ENCODE data around the gene PLEKHM1. TPM values are rescaled to one million over a fixed set of nuclear protein-coding genes. Genes with fewer than 3 reads are reported as not detected.

PLEKHM1 gene
- polyA plus RNA-seq, 3 donors, result 12.8 to 41.5 (median 15.0) TPM

GRCh38 chr17:45391291-45391690, 99.2 kb downstream of the PLEKHM1 start:
- H4K20me1 ChIP-seq (ENCODE audit: insufficient read depth, low read length), result peaks cover 49% of the 10 kb centered on the region
- peaks cover 25 to 32% of the 10 kb centered on the region in 2 donors for H3K36me3 ChIP-seq (replicated peaks in 1 of 2; ENCODE audit: control insufficient read depth in 1 of 2, insufficient read depth in 2 of 2, low read length in 2 of 2)
- no peaks in the 10 kb centered on the region for H3K27me3 ChIP-seq (ENCODE audit: control insufficient read depth in 2 of 2, insufficient read depth in 2 of 2, low read length in 2 of 2)
- TF ChIP-seq CTCF (IDR thresholded peaks at IDR 0.05), result no peak
- Mint-ChIP-seq H3K9me3 (peaks cover 0 to 3% (median 0%) of the 10 kb centered on the region in 7 donors), H3K4me1 (peaks cover 15% of the 10 kb centered on the region), H3K4me3 (no peak overlapping the region), H3K36me3 (peaks cover 22 to 28% of the 10 kb centered on the region in 2 donors), H3K27ac (no peak overlapping the region), H3K27me3 (ENCODE audit: low read depth in 3 of 3) (peaks cover 5 to 21% (median 7%) of the 10 kb centered on the region in 3 donors)
- no peak overlapping the region for H3K27ac ChIP-seq (ENCODE audit: low read depth in 1 of 2, low read length in 2 of 2)
- intact Hi-C loops (cut with micrococcal nuclease), result loop anchor here in 1 of 2 donors (10.0 kb wide), 1 partner anchor 444 kb away; no protein-coding TSS in a partner anchor
- H3K4me1 ChIP-seq (ENCODE audit: control insufficient read depth in 1 of 2, insufficient read depth in 2 of 2, low read length in 2 of 2), result peaks cover 0 to 10% of the 10 kb centered on the region in 2 donors
- no peak overlapping the region for H3K4me2 ChIP-seq (replicated peaks; ENCODE audit: extremely low read depth, low read length, poor library complexity, severe bottlenecking)
- DNase-seq, result no peak
- H2AFZ ChIP-seq (ENCODE audit: insufficient read depth, low read depth, low read length, poor library complexity, severe bottlenecking), result no peak overlapping the region
- H3K9ac ChIP-seq (ENCODE audit: insufficient read depth, low read length, poor library complexity, severe bottlenecking), result no peak overlapping the region
- H3K79me2 ChIP-seq (ENCODE audit: insufficient read depth, low read length), result peaks cover 6% of the 10 kb centered on the region
- no peaks in the 10 kb centered on the region for H3K9me3 ChIP-seq (replicated peaks in 1 of 2; ENCODE audit: control insufficient read depth in 1 of 2, insufficient read depth in 1 of 2, low read length in 2 of 2)
- no peak overlapping the region for H3K4me3 ChIP-seq (replicated peaks in 1 of 3; ENCODE audit: low read depth in 2 of 3, low read length in 3 of 3)
- 12% methylated on average over 5 of the region's 5 CpGs for WGBS (ENCODE audit: insufficient coverage)

- H3K27ac ChIP-seq (ENCODE audit: low read depth in 1 of 2, low read length in 2 of 2), result no peak overlapping the region
- Mint-ChIP-seq H3K36me3 (peaks cover 8 to 11% of the 10 kb centered on the region in 2 donors), H3K27ac (no peak overlapping the region), H3K27me3 (ENCODE audit: low read depth in 3 of 3) (peaks cover 5 to 23% (median 9%) of the 10 kb centered on the region in 3 donors), H3K9me3 (peaks cover 0 to 3% (median 0%) of the 10 kb centered on the region in 7 donors), H3K4me1 (peaks cover 18% of the 10 kb centered on the region), H3K4me3 (no peak overlapping the region)
- no peak overlapping the region for H2AFZ ChIP-seq (ENCODE audit: insufficient read depth, low read depth, low read length, poor library complexity, severe bottlenecking)
- H3K36me3 ChIP-seq (replicated peaks in 1 of 2; ENCODE audit: control insufficient read depth in 1 of 2, insufficient read depth in 2 of 2, low read length in 2 of 2), result peaks cover 6 to 13% of the 10 kb centered on the region in 2 donors
- H3K79me2 ChIP-seq (ENCODE audit: insufficient read depth, low read length), result no peaks in the 10 kb centered on the region
- WGBS (ENCODE audit: insufficient coverage), result no CpG with 5 or more reads among the region's 3 CpGs
- DNase-seq, result no peak
- no peak overlapping the region for H3K4me2 ChIP-seq (replicated peaks; ENCODE audit: extremely low read depth, low read length, poor library complexity, severe bottlenecking)
- no peak overlapping the region for H3K4me3 ChIP-seq (replicated peaks in 1 of 3; ENCODE audit: low read depth in 2 of 3, low read length in 3 of 3)
- intact Hi-C loops (cut with micrococcal nuclease), result loop anchor here (5.0 to 10.0 kb wide), 2 partner anchors 172 to 255 kb away; partner anchors contain the start of genes ACBD4 (in 1 of the 2) and PLCD3 (in 1 of the 2)
- H4K20me1 ChIP-seq (ENCODE audit: insufficient read depth, low read length), result peaks cover 30% of the 10 kb centered on the region
- peaks cover 5 to 6% of the 10 kb centered on the region in 2 donors for H3K4me1 ChIP-seq (ENCODE audit: control insufficient read depth in 1 of 2, insufficient read depth in 2 of 2, low read length in 2 of 2)
- H3K27me3 ChIP-seq (ENCODE audit: control insufficient read depth in 2 of 2, insufficient read depth in 2 of 2, low read length in 2 of 2), result no peaks in the 10 kb centered on the region
- no peaks in the 10 kb centered on the region for H3K9me3 ChIP-seq (replicated peaks in 1 of 2; ENCODE audit: control insufficient read depth in 1 of 2, insufficient read depth in 1 of 2, low read length in 2 of 2)
- H3K9ac ChIP-seq (ENCODE audit: insufficient read depth, low read length, poor library complexity, severe bottlenecking), result no peak overlapping the region
- TF ChIP-seq CTCF (IDR thresholded peaks at IDR 0.05), result no peak
These were observed 101.2 kb downstream of the PLEKHM1 start for GRCh38 chr17:45389354-45389753.

Data from CD14-positive monocyte (primary cell).